ENCODE results near the gene SPATA24. TPM values are rescaled to one million over a fixed set of nuclear protein-coding genes. Genes with fewer than 3 reads are reported as not detected.

The SPATA24 gene
- total and polyA plus RNA-seq, 2 of the 8 experiments (the other 6 are each of a cell fraction or from before 2014, with no cell fraction given) = 5.8 to 9.4 TPM

DNA sequence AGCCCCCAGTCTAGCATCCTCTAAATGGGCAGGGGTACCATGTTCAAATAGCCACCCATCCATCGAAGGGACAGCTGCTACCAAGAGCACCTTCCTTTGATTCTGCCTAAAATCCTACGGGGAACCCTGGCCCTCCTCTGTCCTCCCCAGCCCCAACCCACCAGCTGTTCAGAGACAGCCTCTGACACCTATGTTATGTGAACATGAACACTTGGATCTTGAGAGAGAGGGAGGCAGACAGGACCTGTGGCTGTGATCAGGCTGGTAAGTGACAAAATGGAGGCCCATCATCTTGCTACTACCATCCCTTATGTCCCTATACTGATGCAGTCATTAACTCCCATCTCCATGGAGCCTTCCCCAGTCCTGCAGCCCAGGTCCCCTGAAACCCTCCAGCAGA is 29.0 kb downstream of the SPATA24 start (continued):
- TF ChIP-seq GABPA (IDR thresholded peaks at IDR 0.05; ENCODE audit: borderline replicate concordance, insufficient read depth, low read length) = no peak
- TF ChIP-seq CREB1 (IDR thresholded peaks at IDR 0.05) = no peak
- no peak for TF ChIP-seq MAFK (IDR thresholded peaks at IDR 0.05; ENCODE audit: low read depth, low read length)

All from H1 (cell line).